NCI-H2081 (cell line): ENCODE results near the gene ACAT1.
"Not testable (repeated sequence)": the region's sequence is repeated elsewhere in the genome, so short reads cannot be mapped to it uniquely, and the experiment has no call there.

Source experiments
- DNase-seq, 2 experiments: peaks; one replicate each; lab custom pipeline; 2025; lab: John Stamatoyannopoulos, UW

Gene ACAT1

DNA sequence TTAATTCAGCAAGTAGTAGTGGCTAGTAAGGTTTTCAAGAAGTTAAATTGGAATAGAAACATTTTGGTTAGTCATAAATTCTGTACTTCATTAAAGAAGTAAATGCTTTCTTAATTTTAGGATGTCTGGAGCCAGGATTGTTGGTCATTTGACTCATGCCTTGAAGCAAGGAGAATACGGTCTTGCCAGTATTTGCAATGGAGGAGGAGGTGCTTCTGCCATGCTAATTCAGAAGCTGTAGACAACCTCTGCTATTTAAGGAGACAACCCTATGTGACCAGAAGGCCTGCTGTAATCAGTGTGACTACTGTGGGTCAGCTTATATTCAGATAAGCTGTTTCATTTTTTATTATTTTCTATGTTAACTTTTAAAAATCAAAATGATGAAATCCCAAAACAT, 25.8 kb downstream of the ACAT1 start:
- DNase-seq: no peak

DNA sequence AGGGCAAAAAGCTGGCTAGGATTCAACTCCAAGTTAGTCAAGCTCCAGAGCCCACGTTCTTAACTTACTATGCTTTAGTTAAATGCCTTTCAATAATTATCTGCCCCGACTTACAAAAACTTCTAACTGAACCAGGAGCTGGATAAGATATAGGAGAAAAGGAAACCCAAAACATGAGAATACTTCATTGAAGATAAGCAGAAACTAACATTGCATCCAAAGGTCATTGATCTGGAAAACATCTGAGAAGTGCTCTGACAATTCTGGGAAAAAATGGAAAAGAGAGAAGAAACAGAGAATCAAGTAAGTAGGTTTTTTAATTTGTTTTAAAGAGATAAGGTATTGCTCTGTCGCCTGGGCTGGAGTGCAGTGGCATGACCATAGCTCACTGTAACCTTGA, 27.2 kb downstream of the ACAT1 start:
- no peak for DNase-seq

DNA sequence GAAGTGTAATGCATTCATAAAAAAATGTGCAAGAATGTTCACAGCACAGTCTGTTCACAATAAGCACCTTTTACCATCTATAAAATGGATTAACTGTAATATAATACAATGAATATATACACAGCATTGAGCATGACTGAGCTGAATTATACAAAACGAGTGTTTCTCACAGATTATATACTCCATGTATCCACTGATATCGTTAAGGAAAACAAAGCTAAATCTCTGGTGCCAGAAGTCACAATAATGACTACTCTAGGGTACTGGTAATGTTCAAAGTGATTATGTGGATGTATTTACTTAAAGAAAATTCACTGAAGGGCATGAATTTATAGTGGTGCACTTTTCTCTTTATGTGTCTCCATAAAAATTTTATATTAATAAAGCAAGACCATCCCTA, 33.2 kb downstream of the ACAT1 start:
- no peak for DNase-seq

DNA sequence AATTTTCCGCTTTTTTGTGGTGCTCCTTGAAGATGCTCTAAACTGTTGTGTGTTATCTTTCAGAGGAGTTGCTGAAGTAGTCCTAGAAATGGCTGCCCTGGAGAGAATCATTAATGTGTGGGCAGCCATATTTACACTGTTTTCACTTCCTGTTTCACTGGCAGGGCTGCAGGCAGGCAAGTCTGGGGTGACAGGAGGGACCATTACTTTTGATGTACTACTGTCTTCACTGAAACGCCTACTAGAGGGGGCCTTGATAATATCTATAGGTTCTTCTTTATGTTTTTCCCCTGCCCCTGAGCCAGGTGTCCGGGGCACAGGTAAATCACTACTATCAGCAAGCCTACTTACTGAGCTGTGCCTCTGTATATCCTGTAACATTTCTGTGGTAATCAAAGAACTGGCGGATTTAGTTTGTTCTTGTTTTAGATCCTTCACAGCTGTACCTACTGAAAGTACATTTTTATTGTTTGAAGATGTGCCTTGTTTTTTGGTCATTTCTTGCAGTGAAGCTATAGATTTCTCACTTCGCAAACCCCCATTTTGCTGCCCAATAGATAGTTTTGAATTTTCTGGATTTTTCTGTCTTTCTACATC, 39.7 kb downstream of the ACAT1 start:
- DNase-seq: no peak

DNA sequence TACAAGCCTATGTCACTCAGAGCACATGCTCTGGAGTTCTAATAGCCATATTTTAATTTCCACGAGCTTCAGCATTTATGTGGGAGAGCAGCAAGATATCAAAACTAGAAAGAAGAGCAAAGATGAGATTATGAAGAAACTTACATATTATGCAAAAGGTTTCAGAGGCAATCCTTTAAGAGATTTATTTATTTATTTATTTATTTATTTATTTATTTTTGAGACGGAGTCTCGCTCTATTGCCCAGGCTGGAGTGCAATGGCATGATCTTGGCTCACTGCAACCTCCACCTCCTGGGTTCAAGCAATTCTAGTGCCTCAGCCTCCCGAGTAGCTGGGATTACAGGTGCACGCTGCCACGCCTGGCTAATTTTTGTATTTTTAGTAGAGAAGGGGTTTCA, 41.5 kb downstream of the ACAT1 start:
- not testable (repeated sequence) for DNase-seq

DNA sequence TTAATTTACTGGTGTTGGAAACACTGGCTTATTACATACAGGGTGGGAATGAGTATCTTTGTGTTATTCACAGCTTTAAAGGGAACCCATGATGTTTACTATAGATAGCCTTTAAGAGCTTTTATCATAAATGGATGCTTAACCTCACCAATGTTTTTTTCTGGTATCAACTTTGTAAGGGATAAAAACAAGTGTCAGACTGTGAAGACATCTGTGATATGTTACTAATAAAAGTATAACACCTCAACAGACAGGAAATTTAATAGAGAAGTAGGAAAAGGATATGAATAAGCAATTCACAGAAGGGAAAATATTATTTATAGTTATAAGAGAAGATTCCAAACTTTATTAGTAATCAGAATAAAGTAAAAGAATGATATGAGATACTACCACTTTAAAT, 46.3 kb downstream of the ACAT1 start:
- no peak for DNase-seq

DNA sequence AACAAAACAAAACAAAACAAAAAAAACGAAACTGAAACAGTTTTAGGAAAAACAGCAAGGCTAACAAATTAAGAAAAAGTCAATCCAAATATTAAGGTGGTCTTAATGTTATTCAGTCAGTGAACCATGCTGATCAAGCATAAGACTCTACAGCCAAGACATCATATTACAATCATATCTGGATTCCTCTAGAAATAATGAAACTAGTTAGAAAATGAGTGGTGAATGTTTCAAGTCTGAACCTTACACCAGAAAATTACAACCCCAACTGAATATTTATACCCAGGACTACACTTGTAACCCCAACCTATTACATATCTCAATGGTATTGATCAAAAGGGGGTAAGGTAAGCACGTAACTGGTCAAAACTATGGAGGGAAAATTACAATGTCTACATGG, 48.8 kb downstream of the ACAT1 start:
- DNase-seq: no peak

DNA sequence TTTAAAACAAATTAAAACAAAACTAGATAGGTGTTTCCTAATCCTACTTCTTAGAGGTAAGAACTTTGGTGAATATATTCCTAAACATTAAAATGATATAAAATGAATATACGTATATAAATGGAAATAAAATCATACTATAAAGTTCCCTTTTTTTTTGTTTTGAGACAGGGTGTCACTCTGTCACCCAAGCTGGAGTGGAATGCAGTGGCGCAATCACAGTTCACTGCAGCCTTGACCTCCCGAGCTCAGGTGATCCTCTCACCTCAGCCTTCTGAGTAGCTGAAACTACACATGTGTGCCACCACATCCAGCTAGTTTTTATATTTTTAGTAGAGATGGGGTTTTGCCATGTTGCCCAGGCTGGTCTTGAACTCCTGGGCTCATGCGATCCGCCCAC, 56.2 kb downstream of the ACAT1 start:
- no peak for DNase-seq

DNA sequence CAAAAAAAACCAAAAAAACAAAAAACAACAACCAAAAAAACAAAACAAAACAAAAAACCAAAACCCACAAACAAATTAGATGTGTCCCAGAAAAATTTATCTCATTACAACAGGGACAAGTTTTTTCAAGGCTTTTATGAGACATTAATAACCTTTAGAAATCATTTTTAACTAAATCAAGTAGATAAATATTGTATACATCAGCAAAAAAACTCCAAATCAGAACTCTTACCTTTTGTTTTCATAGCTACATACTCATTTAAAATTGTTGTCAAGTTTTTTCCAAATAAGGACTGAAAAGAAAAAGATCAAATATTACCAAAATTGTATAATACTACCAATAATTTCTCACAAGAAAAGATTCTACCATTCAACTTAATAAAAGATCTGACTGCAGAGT, 72.4 kb downstream of the ACAT1 start:
- DNase-seq: no peak

DNA sequence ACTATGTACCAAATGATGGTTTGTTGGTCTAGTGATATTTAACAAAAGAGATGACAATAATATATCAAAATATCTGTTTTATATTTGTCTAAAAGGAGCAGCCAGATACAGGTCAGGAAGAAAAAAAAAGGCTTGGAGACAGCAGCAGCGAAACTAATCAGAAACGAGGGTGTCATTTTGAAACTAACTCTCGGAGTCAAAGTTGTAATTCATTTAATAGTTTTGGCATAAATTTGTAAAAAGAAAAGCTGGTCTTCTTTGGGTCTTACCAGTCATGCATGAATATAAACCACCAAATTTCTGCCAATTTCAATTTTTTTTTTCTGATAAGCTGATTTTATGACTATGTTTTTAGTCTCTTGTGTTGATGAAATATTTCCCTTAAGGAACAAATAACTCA, 75.5 kb downstream of the ACAT1 start:
- no peak for DNase-seq
